PC-3 (cell line): ENCODE measurements around the gene C16orf96. TPM values are rescaled to one million over a fixed set of nuclear protein-coding genes. Genes with fewer than 3 reads are reported as not detected.
A peak's percentile ranks its signal among the peaks of the same experiment; 100 is the strongest.

Experiments
- ATAC-seq: fragments of 200-7000 bp; cut with Tn5 transposase; 2 replicates; pipeline ENCODE4 v1.9.1; 2020; ENCODE audit warnings: mild to moderate bottlenecking, moderate library complexity
- BruUV-seq: library from RNA; stranded (reverse); fragments of 400-500 nt; replicated peaks from 2 replicates; lab custom pipeline; 2021; lab: Mats Ljungman, UMichigan
- CTCF ChIA-PET: fragments of 300-600 bp; sonication (Branson Sonifier 250); formaldehyde crosslinking; loops from one replicate; lab custom pipeline; 2022; ENCODE audit warnings: antibody characterized with exemption; lab: Charles Lee
- POLR2A ChIA-PET: fragments of 300-600 bp; sonication (Branson Sonifier 250); formaldehyde crosslinking; loops from one replicate; lab custom pipeline; 2022; ENCODE audit warnings: antibody characterized with exemption; ENCODE audit not compliant: unreplicated experiment; lab: Charles Lee
- DNase-seq: peaks from one replicate; pipeline ENCODE4 v3.0.0-alpha.2; 2015
- H2AFZ ChIP-seq: fragments of 300-600 bp; sonication (generic); 2 replicates; pipeline ENCODE4 v1.6.0; 2016; ENCODE audit warnings: antibody characterized with exemption, low read length
- H3F3A ChIP-seq: fragments of 300-600 bp; sonication (generic); one replicate; pipeline ENCODE4 v1.6.0; 2017; ENCODE audit warnings: antibody characterized with exemption, low read length, control low read depth, mild to moderate bottlenecking; ENCODE audit not compliant: unreplicated experiment
- H3K27ac ChIP-seq: fragments of 300-600 bp; sonication (generic); 2 replicates; pipeline ENCODE4 v1.5.1; 2016; ENCODE audit warnings: mild to moderate bottlenecking, low read length
- H3K27me3 ChIP-seq: fragments of 300-600 bp; sonication (generic); 2 replicates; pipeline ENCODE4 v1.6.1; 2016; ENCODE audit warnings: low read length, mixed read lengths
- H3K36me3 ChIP-seq: fragments of 300-600 bp; sonication (generic); 2 replicates; pipeline ENCODE4 v1.6.1; 2016; ENCODE audit warnings: low read depth, mixed run types, low read length, mixed read lengths
- H3K4me1 ChIP-seq: fragments of 300-600 bp; sonication (generic); 2 replicates; pipeline ENCODE4 v1.5.1; 2016; ENCODE audit warnings: low read length; ENCODE audit not compliant: insufficient read depth
- H3K4me2 ChIP-seq: fragments of 300-600 bp; sonication (generic); 2 replicates; pipeline ENCODE4 v1.6.0; 2016; ENCODE audit warnings: low read length
- H3K4me3 ChIP-seq: fragments of 300-600 bp; sonication (generic); 2 replicates; pipeline ENCODE4 v1.5.1; 2016; ENCODE audit warnings: mild to moderate bottlenecking, low read length, mixed read lengths
- H3K79me2 ChIP-seq: fragments of 300-600 bp; sonication (generic); 2 replicates; pipeline ENCODE4 v1.6.1; 2017; ENCODE audit warnings: low read length, mixed read lengths
- H3K9ac ChIP-seq: fragments of 300-600 bp; sonication (generic); 2 replicates; pipeline ENCODE4 v1.6.0; 2016; ENCODE audit warnings: mild to moderate bottlenecking, low read length
- H3K9me2 ChIP-seq: fragments of 300-600 bp; sonication (generic); replicated peaks from 2 replicates; pipeline ENCODE4 v1.6.1; 2016; ENCODE audit warnings: mixed run types, low read length, mixed read lengths
- H3K9me3 ChIP-seq: fragments of 300-600 bp; sonication (generic); 2 replicates; pipeline ENCODE4 v1.6.1; 2016; ENCODE audit warnings: low read length, mixed read lengths
- H4K20me1 ChIP-seq: fragments of 300-600 bp; sonication (generic); 2 replicates; pipeline ENCODE4 v1.6.1; 2016; ENCODE audit warnings: low read length, mixed read lengths
- CTCF ChIP-seq: fragments of 300-600 bp; sonication (generic); conservative IDR thresholded peaks from 2 replicates; pipeline ENCODE4 v1.5.1; 2017; ENCODE audit warnings: antibody characterized with exemption, low read depth, mild to moderate bottlenecking, low read length
- EZH2 ChIP-seq: fragments of 300-600 bp; sonication (generic); IDR thresholded peaks from one replicate; pipeline ENCODE4 v1.6.1; 2017; ENCODE audit warnings: antibody characterized with exemption, mild to moderate bottlenecking, low read length; ENCODE audit not compliant: unreplicated experiment
- EZH2phosphoT487 ChIP-seq: fragments of 300-600 bp; sonication (generic); IDR thresholded peaks from 2 replicates; pipeline ENCODE4 v1.6.1; 2018; ENCODE audit warnings: mild to moderate bottlenecking, antibody characterized with exemption, low read length, borderline replicate concordance
- intact Hi-C: fragments of 100-400 bp; cut with micrococcal nuclease; formaldehyde crosslinking; loops from 2 replicates; pipeline ENCODE4 v1.9.0; 2023
- total RNA-seq: library from RNA; depleted of rRNA; stranded (reverse); fragments of >200 nt; gene quantifications from 2 replicates; pipeline ENCODE4 v1.2.3, GENCODE V29; 2014

Gene C16orf96
- total RNA-seq, 1 experiment from 2014 or later, result not detected

GRCh38 chr16:4614571-4615383, 58.6 kb downstream of the C16orf96 start, which contains the start of gene UBALD1:
Gene UBALD1, minus strand, starts transcription at chr16:4614888. Its CDS starts 91 bp downstream, at chr16:4614797.
- H3K9me3 ChIP-seq, result no peaks in the 10 kb centered on the region
- POLR2A ChIA-PET, result interaction anchor here (0.6 kb wide), 2 partner anchors 9 to 21 kb away, joined by 3 to 4 read pairs; no protein-coding TSS in a partner anchor
- peaks cover 13% of the 10 kb centered on the region for H4K20me1 ChIP-seq
- no peaks in the 10 kb centered on the region for H3K9me2 ChIP-seq
- CTCF ChIA-PET, result no interaction called here
- peaks cover 14% of the 10 kb centered on the region for H3K4me1 ChIP-seq
- peak; percentile 88 for DNase-seq
- no peaks in the 10 kb centered on the region for H3K27me3 ChIP-seq
- ATAC-seq, result peak; percentile 67
- intact Hi-C loops, result no loop called here
- H3K4me3 ChIP-seq, result peak within 1 kb of the TSS; percentile 87
- peaks cover 43% of the 10 kb centered on the region for H3K79me2 ChIP-seq
- no peaks in the 10 kb centered on the region for H3K36me3 ChIP-seq
- peak within 1 kb of the TSS; percentile 97 for H3K4me2 ChIP-seq
- no peaks in the 10 kb centered on the region for H3F3A ChIP-seq
- peak within 1 kb of the TSS; percentile 53; the same call in 1 of the 2 replicates for H3K27ac ChIP-seq
- peak within 1 kb of the TSS; percentile 84 for H3K9ac ChIP-seq
- TF ChIP-seq EZH2, result no peak
- TF ChIP-seq EZH2phosphoT487, result no peak
- TF ChIP-seq CTCF, result no peak
- no TSS peak for BruUV-seq
- peak within 1 kb of the TSS; percentile 89 for H2AFZ ChIP-seq

GRCh38 chr16:4615384-4616046, 59.4 kb downstream of the C16orf96 start:
- no peaks in the 10 kb centered on the region for H3K36me3 ChIP-seq
- H3K9me2 ChIP-seq, result no peaks in the 10 kb centered on the region
- no peaks in the 10 kb centered on the region for H3K27me3 ChIP-seq
- H4K20me1 ChIP-seq, result peaks cover 13% of the 10 kb centered on the region
- H3K9ac ChIP-seq, result peak overlapping the region; percentile 84
- ChIA-PET POLR2A (interaction anchor here (0.6 kb wide), 2 partner anchors 187 to 437 kb away, joined by 4 read pairs; no protein-coding TSS in a partner anchor), CTCF (interaction anchor here (1.3 kb wide), 1 partner anchor 9 kb away, joined by 3 read pairs; the partner anchor contains the start of gene MGRN1)
- no peak for ATAC-seq
- H3K4me3 ChIP-seq, result peak overlapping the region; percentile 34; the same call in 1 of the 2 replicates
- intact Hi-C loops, result no loop called here
- no peak for DNase-seq
- peak overlapping the region; percentile 45; the same call in 1 of the 2 replicates for H3K27ac ChIP-seq
- no peaks in the 10 kb centered on the region for H3K9me3 ChIP-seq
- peak overlapping the region; percentile 89 for H2AFZ ChIP-seq
- TF ChIP-seq EZH2, result no peak
- no peak for TF ChIP-seq CTCF
- no peak for TF ChIP-seq EZH2phosphoT487
- BruUV-seq, result no TSS peak
- no peaks in the 10 kb centered on the region for H3F3A ChIP-seq
- peaks cover 42% of the 10 kb centered on the region for H3K79me2 ChIP-seq
- H3K4me2 ChIP-seq, result peak overlapping the region; percentile 97
- peaks cover 14% of the 10 kb centered on the region for H3K4me1 ChIP-seq
